ENCODE measurements around the gene DNASE2B.

GRCh38 chr1:84450910-84451309 lies 52.6 kb downstream of the DNASE2B start:
- TF ChIP-seq, protein P1, sequence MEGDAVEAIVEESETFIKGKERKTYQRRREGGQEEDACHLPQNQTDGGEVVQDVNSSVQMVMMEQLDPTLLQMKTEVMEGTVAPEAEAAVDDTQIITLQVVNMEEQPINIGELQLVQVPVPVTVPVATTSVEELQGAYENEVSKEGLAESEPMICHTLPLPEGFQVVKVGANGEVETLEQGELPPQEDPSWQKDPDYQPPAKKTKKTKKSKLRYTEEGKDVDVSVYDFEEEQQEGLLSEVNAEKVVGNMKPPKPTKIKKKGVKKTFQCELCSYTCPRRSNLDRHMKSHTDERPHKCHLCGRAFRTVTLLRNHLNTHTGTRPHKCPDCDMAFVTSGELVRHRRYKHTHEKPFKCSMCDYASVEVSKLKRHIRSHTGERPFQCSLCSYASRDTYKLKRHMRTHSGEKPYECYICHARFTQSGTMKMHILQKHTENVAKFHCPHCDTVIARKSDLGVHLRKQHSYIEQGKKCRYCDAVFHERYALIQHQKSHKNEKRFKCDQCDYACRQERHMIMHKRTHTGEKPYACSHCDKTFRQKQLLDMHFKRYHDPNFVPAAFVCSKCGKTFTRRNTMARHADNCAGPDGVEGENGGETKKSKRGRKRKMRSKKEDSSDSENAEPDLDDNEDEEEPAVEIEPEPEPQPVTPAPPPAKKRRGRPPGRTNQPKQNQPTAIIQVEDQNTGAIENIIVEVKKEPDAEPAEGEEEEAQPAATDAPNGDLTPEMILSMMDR (IDR thresholded peaks at IDR 0.05), result no peak
- TF ChIP-seq POLR2A (IDR thresholded peaks at IDR 0.05), result no peak
- no peak for TF ChIP-seq EP300 (IDR thresholded peaks at IDR 0.05)

All from ovary (tissue), 3 donors.